WTC11 (cell line): ENCODE data around the gene FRMD5.

Source experiments
- ATF1 ChIP-seq: sonication (generic); formaldehyde crosslinking; IDR thresholded peaks from 2 replicates; pipeline ENCODE4 v1.8.1; 2023; ENCODE audit warnings: mild to moderate bottlenecking, moderate library complexity, missing genetic modification reagents
- CTCF ChIP-seq: fragments of 200-600 bp; IDR thresholded peaks from 2 replicates; pipeline ENCODE4 v1.8.0; 2022; ENCODE audit warnings: antibody characterized with exemption
- ESRRA ChIP-seq: sonication (generic); formaldehyde crosslinking; IDR thresholded peaks from 2 replicates; pipeline ENCODE4 v1.8.1; 2022; ENCODE audit warnings: mild to moderate bottlenecking, missing genetic modification reagents, borderline replicate concordance
- JUN ChIP-seq: sonication (generic); formaldehyde crosslinking; IDR thresholded peaks from 2 replicates; pipeline ENCODE4 v1.8.0; 2023; ENCODE audit warnings: mild to moderate bottlenecking, missing genetic modification reagents
- KAT7 ChIP-seq: sonication (generic); formaldehyde crosslinking; IDR thresholded peaks from 2 replicates; pipeline ENCODE4 v1.8.1; 2023; ENCODE audit warnings: missing genetic modification reagents, mild to moderate bottlenecking, borderline replicate concordance

- TF ChIP-seq CTCF, result no peak
- TF ChIP-seq JUN (CRISPR knock-in tag), result no peak
- TF ChIP-seq KAT7, result no peak
- no peak for TF ChIP-seq ATF1 (CRISPR knock-in tag)
- no peak for TF ChIP-seq ESRRA (CRISPR knock-in tag)
Observed at GRCh38 chr15:43948691-43949325, 246.3 kb downstream of the FRMD5 start.
